ENCODE data around the gene EPN1. TPM values are rescaled to one million over a fixed set of nuclear protein-coding genes. Genes with fewer than 3 reads are reported as not detected.
A peak's percentile ranks its signal among the peaks of the same experiment; 100 is the strongest.

The EPN1 gene
- polyA plus RNA-seq, 1 donor (not counting 4 experiments of a cell fraction or from before 2014, with no cell fraction given) = 23.3 TPM

DNA sequence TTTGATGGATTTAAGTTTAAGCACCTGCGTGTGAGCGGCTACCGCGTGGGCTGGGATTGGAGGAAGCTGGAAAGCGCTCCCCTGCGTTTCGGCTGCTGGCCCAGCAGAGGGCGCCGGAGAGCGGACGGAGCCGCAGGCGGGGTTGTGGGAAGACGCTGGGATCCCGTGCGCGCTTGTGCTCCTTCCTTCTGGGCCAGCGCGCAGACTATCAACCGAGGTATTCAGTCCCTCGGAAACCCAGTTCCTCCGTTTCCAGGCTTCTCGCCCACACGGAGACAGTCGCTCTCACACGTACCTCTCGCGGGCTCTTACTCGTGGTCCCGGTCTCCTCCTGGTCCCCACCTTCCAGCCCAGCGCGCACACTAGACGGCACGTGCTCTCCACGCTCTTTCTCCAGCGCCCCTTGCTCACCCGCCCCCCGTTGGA is 28.8 kb downstream of the EPN1 start:
- Histone ChIP-seq H2AFZ (ENCODE audit: control insufficient read depth, low read length) (no peak overlapping the region), H3K36me3 (ENCODE audit: control insufficient read depth in 2 of 2, extremely low read depth in 1 of 2, insufficient read depth in 2 of 2, low read length in 2 of 2) (peaks cover 6 to 15% of the 10 kb centered on the region in 2 experiments)

DNA sequence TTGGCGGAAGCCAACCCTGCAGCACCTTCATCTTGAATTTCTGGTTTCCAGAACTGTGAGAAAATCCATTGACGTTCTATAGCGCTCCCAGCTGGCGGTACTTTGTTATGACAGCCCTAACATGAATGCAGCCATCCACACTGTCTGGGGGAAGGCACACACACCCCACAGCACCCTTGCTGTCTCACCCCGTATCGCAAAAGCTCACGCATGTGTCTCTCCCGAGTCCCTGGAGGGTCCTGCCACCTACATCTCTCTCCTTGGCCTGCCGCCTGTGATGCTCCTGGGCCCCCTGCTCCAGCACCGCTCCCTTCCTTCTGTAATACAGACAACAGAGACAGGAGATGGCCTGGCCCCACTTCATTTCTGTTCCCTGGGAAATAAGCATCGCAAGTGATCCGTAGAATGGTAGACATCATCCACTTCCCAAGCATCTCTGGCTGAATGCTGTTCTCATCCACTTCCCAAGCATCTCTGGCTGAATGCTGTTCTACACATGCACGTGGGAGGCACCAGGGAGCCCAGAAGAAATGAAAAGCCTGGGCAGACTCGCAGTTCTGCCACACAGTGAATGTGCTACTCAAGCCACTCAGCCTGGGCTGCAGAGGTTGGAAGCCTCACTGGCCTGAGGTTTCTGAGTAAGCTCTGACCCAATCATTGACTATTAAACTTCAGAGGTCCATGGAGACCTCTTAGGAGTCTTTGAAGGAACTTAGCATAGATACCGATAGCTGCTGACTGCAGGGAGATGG is 29.6 kb downstream of the EPN1 start:
- Histone ChIP-seq H3K36me3 (ENCODE audit: control insufficient read depth in 2 of 2, extremely low read depth in 1 of 2, insufficient read depth in 2 of 2, low read length in 2 of 2) (peaks cover 6 to 10% of the 10 kb centered on the region in 2 experiments), H4K20me1 (ENCODE audit: control insufficient read depth, extremely low read depth, insufficient read depth, low read length) (no peaks in the 10 kb centered on the region), H3K9me1 (ENCODE audit: control insufficient read depth, extremely low read depth, insufficient read depth, low read length) (no peaks in the 10 kb centered on the region), H3K9me3 (ENCODE audit: control insufficient read depth, low read depth, low read length) (no peaks in the 10 kb centered on the region), H3K4me2 (ENCODE audit: control insufficient read depth, extremely low read depth, insufficient read depth, low read depth, low read length) (no peak overlapping the region), H3K4me1 (ENCODE audit: control insufficient read depth, extremely low read depth, insufficient read depth, low read length) (no peaks in the 10 kb centered on the region), H3K9ac (ENCODE audit: control insufficient read depth, extremely low read depth, insufficient read depth, low read length) (no peak overlapping the region), H3K4me3 (ENCODE audit: control insufficient read depth in 2 of 3, extremely low read depth in 1 of 3, insufficient read depth in 2 of 3, low read depth in 1 of 3, low read length in 3 of 3) (no peak overlapping the region), H3K27me3 (ENCODE audit: control insufficient read depth, extremely low read depth, insufficient read depth, low read length) (no peaks in the 10 kb centered on the region), H3K79me2 (ENCODE audit: control insufficient read depth, insufficient read depth, low read length) (no peaks in the 10 kb centered on the region), H3K27ac (ENCODE audit: control insufficient read depth, insufficient read depth, low read length) (no peak overlapping the region), H2AFZ (ENCODE audit: control insufficient read depth, low read length) (no peak overlapping the region)
- FAIRE-seq (no peak), DNase-seq (ENCODE audit: low read depth, low spot score) (no peak)
- dilution Hi-C loops (cut with MboI; ENCODE audit: extremely low pct_ligation_motif_present, low sequenced_read_pairs) = no loop called here
- TF ChIP-seq, protein P1, sequence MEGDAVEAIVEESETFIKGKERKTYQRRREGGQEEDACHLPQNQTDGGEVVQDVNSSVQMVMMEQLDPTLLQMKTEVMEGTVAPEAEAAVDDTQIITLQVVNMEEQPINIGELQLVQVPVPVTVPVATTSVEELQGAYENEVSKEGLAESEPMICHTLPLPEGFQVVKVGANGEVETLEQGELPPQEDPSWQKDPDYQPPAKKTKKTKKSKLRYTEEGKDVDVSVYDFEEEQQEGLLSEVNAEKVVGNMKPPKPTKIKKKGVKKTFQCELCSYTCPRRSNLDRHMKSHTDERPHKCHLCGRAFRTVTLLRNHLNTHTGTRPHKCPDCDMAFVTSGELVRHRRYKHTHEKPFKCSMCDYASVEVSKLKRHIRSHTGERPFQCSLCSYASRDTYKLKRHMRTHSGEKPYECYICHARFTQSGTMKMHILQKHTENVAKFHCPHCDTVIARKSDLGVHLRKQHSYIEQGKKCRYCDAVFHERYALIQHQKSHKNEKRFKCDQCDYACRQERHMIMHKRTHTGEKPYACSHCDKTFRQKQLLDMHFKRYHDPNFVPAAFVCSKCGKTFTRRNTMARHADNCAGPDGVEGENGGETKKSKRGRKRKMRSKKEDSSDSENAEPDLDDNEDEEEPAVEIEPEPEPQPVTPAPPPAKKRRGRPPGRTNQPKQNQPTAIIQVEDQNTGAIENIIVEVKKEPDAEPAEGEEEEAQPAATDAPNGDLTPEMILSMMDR (optimal IDR thresholded peaks at IDR 0.05 in 1 of 3, IDR thresholded peaks at IDR 0.05 in 1 of 3, conservative IDR thresholded peaks at IDR 0.05 in 1 of 3; ENCODE audit: extremely low read depth in 1 of 3, insufficient read depth in 2 of 3, low read length in 3 of 3) = peak in 1 of 3 experiments; percentile 11
- TF ChIP-seq EZH2 (IDR thresholded peaks at IDR 0.05; ENCODE audit: low read length) = no peak

More for the DNA sequence above, 28.8 kb downstream of the EPN1 start:
- no peaks in the 10 kb centered on the region for H3K4me1 ChIP-seq (ENCODE audit: control insufficient read depth, extremely low read depth, insufficient read depth, low read length)
- FAIRE-seq (no peak), DNase-seq (ENCODE audit: low read depth, low spot score) (no peak)
- H4K20me1 ChIP-seq (ENCODE audit: control insufficient read depth, extremely low read depth, insufficient read depth, low read length) = no peaks in the 10 kb centered on the region
- no peaks in the 10 kb centered on the region for H3K79me2 ChIP-seq (ENCODE audit: control insufficient read depth, insufficient read depth, low read length)
- no peaks in the 10 kb centered on the region for H3K9me1 ChIP-seq (ENCODE audit: control insufficient read depth, extremely low read depth, insufficient read depth, low read length)
- H3K9me3 ChIP-seq (ENCODE audit: control insufficient read depth, low read depth, low read length) = no peaks in the 10 kb centered on the region
- no peak overlapping the region for H3K27ac ChIP-seq (ENCODE audit: control insufficient read depth, insufficient read depth, low read length)
- no peak overlapping the region for H3K4me3 ChIP-seq (ENCODE audit: control insufficient read depth in 2 of 3, extremely low read depth in 1 of 3, insufficient read depth in 2 of 3, low read depth in 1 of 3, low read length in 3 of 3)
- no peak overlapping the region for H3K9ac ChIP-seq (ENCODE audit: control insufficient read depth, extremely low read depth, insufficient read depth, low read length)
- H3K27me3 ChIP-seq (ENCODE audit: control insufficient read depth, extremely low read depth, insufficient read depth, low read length) = no peaks in the 10 kb centered on the region
- dilution Hi-C loops (cut with MboI; ENCODE audit: extremely low pct_ligation_motif_present, low sequenced_read_pairs) = no loop called here
- no peak for TF ChIP-seq EZH2 (IDR thresholded peaks at IDR 0.05; ENCODE audit: low read length)
- TF ChIP-seq, protein P1 (optimal IDR thresholded peaks at IDR 0.05 in 1 of 3, IDR thresholded peaks at IDR 0.05 in 1 of 3, conservative IDR thresholded peaks at IDR 0.05 in 1 of 3; ENCODE audit: extremely low read depth in 1 of 3, insufficient read depth in 2 of 3, low read length in 3 of 3) = peak; percentile 59 to 78 (median 60)
- no peak overlapping the region for H3K4me2 ChIP-seq (ENCODE audit: control insufficient read depth, extremely low read depth, insufficient read depth, low read depth, low read length)
